ENCODE results near the gene IFFO2. TPM values are rescaled to one million over a fixed set of nuclear protein-coding genes. Genes with fewer than 3 reads are reported as not detected.
"Not testable (repeated sequence)": the region's sequence is repeated elsewhere in the genome, so short reads cannot be mapped to it uniquely, and the experiment has no call there.

IFFO2 gene
- total RNA-seq, 1 donor: 3.3 TPM

DNA sequence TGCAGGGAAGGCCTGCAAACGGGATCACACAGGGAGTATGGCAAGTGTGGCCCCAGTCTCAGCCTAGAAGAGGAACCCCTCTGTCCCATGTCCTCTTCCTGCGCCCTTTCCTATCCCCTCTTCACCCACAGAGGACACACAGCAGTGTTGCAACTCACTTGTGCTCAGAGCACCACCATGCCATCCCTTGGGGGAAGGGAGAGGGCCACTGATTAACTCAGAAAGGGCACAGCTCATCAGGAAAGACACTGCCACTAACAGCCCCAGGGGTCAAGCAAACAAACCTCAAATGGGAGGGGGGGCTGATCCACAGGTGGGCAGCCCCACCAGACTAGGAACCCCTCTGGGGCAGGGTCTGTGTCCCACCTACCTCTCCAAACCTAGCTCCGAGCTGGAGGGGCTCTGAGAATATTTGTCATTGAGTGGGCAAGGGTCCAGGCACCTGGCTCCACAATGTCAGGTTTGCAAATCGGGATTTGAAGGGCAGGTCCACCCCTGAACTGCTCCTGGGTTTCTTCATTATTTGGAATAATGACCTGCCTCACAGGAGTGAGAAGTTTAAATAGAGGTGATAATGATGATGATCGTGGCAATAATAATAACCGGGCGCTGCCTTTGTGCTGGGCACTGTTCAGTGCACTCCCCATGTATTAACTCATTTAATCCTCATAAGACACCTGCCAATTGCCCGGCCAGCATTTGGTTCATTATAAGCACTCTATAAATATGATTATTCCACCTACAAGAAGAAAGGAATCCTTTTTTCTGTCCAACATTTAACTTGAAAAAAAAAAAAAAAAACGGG lies 55.1 kb downstream of the IFFO2 start:
- H3K4me3 ChIP-seq (ENCODE audit: low read depth, low read length): peak overlapping the region; percentile 87
- TF ChIP-seq, protein P1, sequence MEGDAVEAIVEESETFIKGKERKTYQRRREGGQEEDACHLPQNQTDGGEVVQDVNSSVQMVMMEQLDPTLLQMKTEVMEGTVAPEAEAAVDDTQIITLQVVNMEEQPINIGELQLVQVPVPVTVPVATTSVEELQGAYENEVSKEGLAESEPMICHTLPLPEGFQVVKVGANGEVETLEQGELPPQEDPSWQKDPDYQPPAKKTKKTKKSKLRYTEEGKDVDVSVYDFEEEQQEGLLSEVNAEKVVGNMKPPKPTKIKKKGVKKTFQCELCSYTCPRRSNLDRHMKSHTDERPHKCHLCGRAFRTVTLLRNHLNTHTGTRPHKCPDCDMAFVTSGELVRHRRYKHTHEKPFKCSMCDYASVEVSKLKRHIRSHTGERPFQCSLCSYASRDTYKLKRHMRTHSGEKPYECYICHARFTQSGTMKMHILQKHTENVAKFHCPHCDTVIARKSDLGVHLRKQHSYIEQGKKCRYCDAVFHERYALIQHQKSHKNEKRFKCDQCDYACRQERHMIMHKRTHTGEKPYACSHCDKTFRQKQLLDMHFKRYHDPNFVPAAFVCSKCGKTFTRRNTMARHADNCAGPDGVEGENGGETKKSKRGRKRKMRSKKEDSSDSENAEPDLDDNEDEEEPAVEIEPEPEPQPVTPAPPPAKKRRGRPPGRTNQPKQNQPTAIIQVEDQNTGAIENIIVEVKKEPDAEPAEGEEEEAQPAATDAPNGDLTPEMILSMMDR (IDR thresholded peaks at IDR 0.05; ENCODE audit: insufficient read depth, low read length): no peak
- DNase-seq (ENCODE audit: low read depth): no peak

DNA sequence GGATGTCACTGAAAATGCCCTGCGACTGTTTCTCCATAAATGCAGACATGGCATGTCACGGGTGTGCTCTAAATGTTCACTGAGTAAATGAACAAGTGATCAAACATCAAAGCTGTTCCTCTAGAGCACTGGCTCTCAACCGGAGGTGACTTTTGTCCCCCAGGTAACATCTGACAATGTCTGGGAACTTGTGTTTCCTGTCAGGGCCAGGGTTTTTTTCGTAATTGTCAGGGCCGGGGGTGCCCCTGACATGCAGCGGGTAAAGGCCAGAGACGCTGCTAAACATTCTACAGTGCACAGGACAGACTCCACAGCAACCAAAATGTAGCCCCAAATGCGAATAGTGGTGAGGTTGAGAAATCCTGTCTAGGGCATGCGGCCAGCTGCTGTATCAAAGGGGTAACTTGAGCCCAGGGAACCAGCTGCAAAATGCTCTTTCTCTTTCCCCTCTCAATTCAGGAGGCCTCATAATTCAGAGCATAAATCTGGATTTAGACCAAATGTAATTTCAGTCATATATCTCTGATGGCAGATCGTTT lies 56.1 kb downstream of the IFFO2 start:
- TF ChIP-seq, protein P1 (IDR thresholded peaks at IDR 0.05; ENCODE audit: insufficient read depth, low read length): no peak
- DNase-seq (ENCODE audit: low read depth): peak; percentile 39
- H3K4me3 ChIP-seq (ENCODE audit: low read depth, low read length): no peak overlapping the region

DNA sequence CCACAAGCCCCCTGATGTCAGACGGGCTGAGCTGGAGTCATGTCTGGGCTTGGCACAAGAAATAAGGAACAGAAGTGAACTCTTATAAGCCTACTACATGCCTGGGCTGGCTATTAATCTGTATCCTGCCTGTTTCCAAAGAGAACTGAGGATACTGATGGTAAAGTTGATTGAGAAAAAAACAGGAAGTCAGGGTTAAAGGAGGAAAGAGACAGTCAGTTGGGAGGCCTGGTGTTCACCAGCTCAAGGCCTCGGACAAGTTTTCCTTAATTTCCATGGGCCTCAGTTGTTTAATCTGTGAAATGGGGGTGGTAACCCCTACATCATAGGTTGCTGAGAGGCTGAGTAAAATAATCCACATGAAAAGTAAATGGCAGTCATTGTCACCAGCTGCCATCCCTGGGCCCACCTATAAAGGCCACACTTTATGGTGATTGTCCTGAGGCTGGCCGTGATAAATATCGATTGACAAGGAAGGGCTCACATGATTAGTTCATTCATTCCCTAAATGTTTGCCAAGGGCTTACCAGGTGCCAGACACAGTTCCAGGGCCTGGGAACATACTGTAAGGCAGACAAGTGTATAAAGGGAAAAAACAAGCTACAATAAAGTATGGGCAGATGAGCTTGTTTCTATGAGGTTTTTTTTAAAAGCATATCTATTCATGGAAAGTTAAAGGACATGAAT lies 57.0 kb downstream of the IFFO2 start:
- no peak for DNase-seq (ENCODE audit: low read depth)
- TF ChIP-seq, protein P1 (IDR thresholded peaks at IDR 0.05; ENCODE audit: insufficient read depth, low read length): no peak
- no peak overlapping the region for H3K4me3 ChIP-seq (ENCODE audit: low read depth, low read length)

DNA sequence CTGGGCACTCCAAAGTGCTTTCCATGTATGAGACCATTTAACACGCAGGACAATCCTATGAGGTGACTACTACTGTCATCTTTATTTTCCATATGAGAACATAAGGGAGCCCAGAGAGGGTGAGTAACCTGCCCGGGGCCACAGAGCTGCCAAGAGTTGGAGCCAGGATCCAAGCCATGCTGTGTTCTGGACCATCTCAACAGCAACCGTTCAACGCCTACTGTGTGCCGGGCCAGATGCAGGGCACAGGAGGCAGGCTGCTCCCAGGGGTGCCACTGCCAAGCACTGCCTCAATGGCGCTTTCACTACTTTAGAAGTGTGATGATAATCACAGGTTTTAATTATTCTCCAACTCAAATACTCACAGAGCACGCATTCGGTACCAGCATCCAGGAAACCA lies 57.9 kb downstream of the IFFO2 start:
- H3K4me3 ChIP-seq (ENCODE audit: low read depth, low read length): no peak overlapping the region
- DNase-seq (ENCODE audit: low read depth): no peak
- TF ChIP-seq, protein P1 (IDR thresholded peaks at IDR 0.05; ENCODE audit: insufficient read depth, low read length): no peak

DNA sequence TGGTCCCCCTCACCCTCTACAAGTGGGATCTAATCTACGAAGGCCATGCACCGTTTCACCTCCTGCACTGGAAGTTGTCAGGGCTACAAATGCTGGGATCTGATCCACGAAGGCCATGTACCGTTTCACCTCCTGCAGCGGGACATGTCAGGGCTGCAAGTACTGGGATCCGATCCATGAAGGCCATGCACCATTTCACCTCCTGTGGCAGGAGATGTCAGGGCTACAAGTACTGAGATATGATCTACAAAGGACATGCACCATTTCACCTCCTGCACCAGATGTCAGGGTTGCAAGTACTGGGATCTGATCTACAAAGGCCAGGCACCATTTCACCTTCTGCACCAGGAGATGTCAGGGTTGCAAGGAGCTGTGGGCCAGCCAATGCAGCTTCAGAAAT lies 61.2 kb downstream of the IFFO2 start:
- DNase-seq (ENCODE audit: low read depth): no peak
- TF ChIP-seq, protein P1 (IDR thresholded peaks at IDR 0.05; ENCODE audit: insufficient read depth, low read length): no peak
- no peak overlapping the region for H3K4me3 ChIP-seq (ENCODE audit: low read depth, low read length)

DNA sequence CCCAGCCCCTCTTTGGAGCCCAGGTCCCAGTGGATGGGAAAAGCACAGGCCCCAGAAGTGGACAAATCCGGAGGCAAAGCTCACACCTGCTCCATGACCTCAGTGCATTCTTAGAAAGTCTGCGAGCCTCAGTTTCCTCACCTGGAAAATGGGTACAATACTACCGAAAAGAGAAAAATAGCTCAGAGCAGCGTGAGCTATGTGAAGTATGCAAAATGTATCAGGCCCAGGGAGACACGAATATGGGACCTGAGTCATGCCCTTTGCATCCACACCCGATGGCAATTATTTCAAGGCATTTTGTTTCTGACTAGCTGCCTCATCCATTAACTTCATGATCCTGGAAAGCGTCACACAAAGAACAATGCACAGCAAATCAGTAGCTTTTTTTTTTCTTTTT lies 63.4 kb downstream of the IFFO2 start:
- H3K4me3 ChIP-seq (ENCODE audit: low read depth, low read length): no peak overlapping the region
- TF ChIP-seq, protein P1 (IDR thresholded peaks at IDR 0.05; ENCODE audit: insufficient read depth, low read length): no peak
- DNase-seq (ENCODE audit: low read depth): no peak

DNA sequence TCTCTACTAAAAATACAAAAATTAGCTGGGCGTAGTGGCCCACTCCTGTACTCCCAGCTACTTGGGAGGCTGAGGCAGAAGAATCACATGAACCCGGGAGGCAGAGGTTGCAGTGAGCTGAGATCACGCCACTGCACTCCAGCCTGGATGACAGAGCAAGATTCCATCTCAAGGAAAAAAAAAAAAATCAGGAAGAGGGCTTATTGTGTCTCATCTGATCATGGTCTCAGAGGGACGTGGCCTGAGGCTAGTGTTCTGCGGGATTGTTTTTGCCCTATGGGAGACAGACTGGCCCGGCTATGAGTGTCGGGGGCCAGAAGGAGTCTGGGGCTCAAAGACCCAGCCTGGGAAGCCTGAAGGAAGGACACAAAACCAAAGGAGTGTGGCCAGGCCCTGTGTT lies 64.6 kb downstream of the IFFO2 start:
- DNase-seq (ENCODE audit: low read depth); H3K4me3 ChIP-seq (ENCODE audit: low read depth, low read length): not testable (repeated sequence)
